Gastroesophageal sphincter (tissue), 4 donors: Measurements from ENCODE around the gene NHLRC2. TPM values are rescaled to one million over a fixed set of nuclear protein-coding genes. Genes with fewer than 3 reads are reported as not detected.

ENCODE experiments used
- ATAC-seq: fragments of 150-250 bp; one replicate; pipeline ENCODE4 v1.9.1; 2016; ENCODE audit warnings: mild to moderate bottlenecking, moderate library complexity
- H3K27ac ChIP-seq, 4 donors: fragments of 200-600 bp; sonication (generic) in 3 of 4; 1 replicate in 3 of 4; 2 replicates in 1 of 4; pipeline ENCODE4 v1.5.1; 2016 to 2019
- H3K27me3 ChIP-seq: fragments of 200-600 bp; sonication (generic); one replicate; pipeline ENCODE4 v1.5.1; 2019
- H3K36me3 ChIP-seq, 2 donors: fragments of 200-600 bp; sonication (generic); one replicate each; pipeline ENCODE4 v1.5.1; 2019; ENCODE audit warnings: control low read depth in 1 of 2
- H3K4me1 ChIP-seq, 3 donors: fragments of 200-600 bp; sonication (generic); 1 replicate in 2 of 3; 2 replicates in 1 of 3; pipeline ENCODE4 v1.5.1; 2016 to 2019; ENCODE audit warnings: control low read depth in 2 of 3
- H3K4me3 ChIP-seq, 2 donors: fragments of 200-600 bp; sonication (generic); one replicate each; pipeline ENCODE4 v1.5.1; 2019; ENCODE audit warnings: mild to moderate bottlenecking in 1 of 2, moderate library complexity in 1 of 2
- H3K9me3 ChIP-seq, 3 donors: fragments of 200-600 bp; sonication (generic); one replicate each; pipeline ENCODE4 v1.5.1; 2017 to 2019; ENCODE audit warnings: control low read depth in 2 of 3
- CTCF ChIP-seq, 4 experiments: fragments of 200-600 bp in 2 of 4; fragments of 450-650 bp in 2 of 4; sonication (generic) in 1 of 4; IDR thresholded peaks; one replicate each; pipeline ENCODE4 v1.5.1; 2017 to 2019; ENCODE audit warnings: antibody characterized with exemption in 4 of 4, mild to moderate bottlenecking in 2 of 4, moderate library complexity in 2 of 4
- EP300 ChIP-seq: sonication (generic); formaldehyde crosslinking; IDR thresholded peaks from one replicate; pipeline ENCODE4 v1.6.1; 2017; ENCODE audit warnings: antibody characterized with exemption, mild to moderate bottlenecking
- POLR2A ChIP-seq, 2 donors: fragments of 450-650 bp; IDR thresholded peaks; one replicate each; pipeline ENCODE4 v1.6.1; 2017; ENCODE audit warnings: antibody characterized with exemption in 2 of 2, mild to moderate bottlenecking in 2 of 2, moderate library complexity in 1 of 2
- POLR2AphosphoS5 ChIP-seq: sonication (generic); formaldehyde crosslinking; IDR thresholded peaks from one replicate; pipeline ENCODE4 v1.6.1; 2017; ENCODE audit warnings: antibody characterized with exemption
- WGBS, 2 donors: methylation state at CpG; one replicate each; pipeline ENCODE4 v1.1.5; 2018; ENCODE audit warnings: low coverage in 1 of 2; 5-methylcytosine and 5-hydroxymethylcytosine counted together
- small RNA-seq, 4 donors: library from RNA; depleted of rRNA; stranded (forward); fragments of <200 nt; gene quantifications; one replicate each; pipeline ENCODE3, GENCODE V24; 2016
- total RNA-seq, 4 donors: library from RNA; depleted of rRNA; stranded (reverse); fragments of >200 nt; gene quantifications; one replicate each; pipeline ENCODE4 v1.1.0, GENCODE V29; 2016

NHLRC2 gene
- total RNA-seq, 4 donors from 2014 or later, result 41.2 to 80.9 (median 62.1) TPM

- Histone ChIP-seq H3K4me1 (peaks cover 0 to 27% (median 16%) of the 10 kb centered on the region in 3 donors), H3K27ac (no peak overlapping the region), H3K9me3 (no peaks in the 10 kb centered on the region), H3K36me3 (no peaks in the 10 kb centered on the region), H3K27me3 (no peaks in the 10 kb centered on the region), H3K4me3 (no peak overlapping the region)
- ATAC-seq, result no peak
- 72 to 78% methylated on average over 3 to 9 of the region's 11 CpGs for WGBS, 2 donors
- TF ChIP-seq POLR2A (IDR thresholded peaks at IDR 0.05) (no peak), POLR2AphosphoS5 (no peak), CTCF (IDR thresholded peaks at IDR 0.05) (no peak), EP300 (no peak)
These were observed 106.2 kb downstream of the NHLRC2 start for GRCh38 chr10:113960617-113961181.

GRCh38 chr10:113961182-113962031, 106.9 kb downstream of the NHLRC2 start:
- Histone ChIP-seq H3K36me3 (no peaks in the 10 kb centered on the region), H3K27ac (no peak overlapping the region), H3K4me1 (peaks cover 0 to 27% (median 16%) of the 10 kb centered on the region in 3 donors), H3K9me3 (no peaks in the 10 kb centered on the region), H3K4me3 (no peak overlapping the region), H3K27me3 (no peaks in the 10 kb centered on the region)
- TF ChIP-seq POLR2AphosphoS5 (no peak), CTCF (IDR thresholded peaks at IDR 0.05) (no peak), POLR2A (IDR thresholded peaks at IDR 0.05) (no peak), EP300 (no peak)
- WGBS, 2 donors, result 83 to 91% methylated on average over 11 to 13 of the region's 14 CpGs
- peak; percentile 11 for ATAC-seq

GRCh38 chr10:113965077-113965476, 110.6 kb downstream of the NHLRC2 start:
- no peak for ATAC-seq
- Histone ChIP-seq H3K9me3 (no peaks in the 10 kb centered on the region), H3K4me3 (no peak overlapping the region), H3K4me1 (no peaks in the 10 kb centered on the region), H3K36me3 (no peaks in the 10 kb centered on the region), H3K27ac (no peak overlapping the region), H3K27me3 (no peaks in the 10 kb centered on the region)
- TF ChIP-seq CTCF (IDR thresholded peaks at IDR 0.05) (no peak), POLR2A (IDR thresholded peaks at IDR 0.05) (no peak), POLR2AphosphoS5 (no peak), EP300 (no peak)
- WGBS, 2 donors, result 66 to 74% methylated on average over 2 of the region's 2 CpGs

- H3K4me3 ChIP-seq, result no peak overlapping the region
- no peak for ATAC-seq
These were observed 111.2 kb downstream of the NHLRC2 start for GRCh38 chr10:113965683-113966082.

More at GRCh38 chr10:113965683-113966082, 111.2 kb downstream of the NHLRC2 start:
- WGBS, 2 donors, result 57 to 75% methylated on average over 5 of the region's 5 CpGs
- H3K27ac ChIP-seq, result no peak overlapping the region
- TF ChIP-seq POLR2AphosphoS5, result no peak
- no peak for TF ChIP-seq CTCF (IDR thresholded peaks at IDR 0.05)
- TF ChIP-seq POLR2A (IDR thresholded peaks at IDR 0.05), result no peak
- TF ChIP-seq EP300, result no peak
- H3K36me3 ChIP-seq, result no peaks in the 10 kb centered on the region
- H3K4me1 ChIP-seq, result no peaks in the 10 kb centered on the region
- H3K9me3 ChIP-seq, result no peaks in the 10 kb centered on the region
- no peaks in the 10 kb centered on the region for H3K27me3 ChIP-seq

Small RNAs within 50 kb of the gene (small RNA-seq; reads per million reads assigned to genes)
- gene RF00560, result 0 reads per million in 4 donors

Other genes starting within 250 kb of the NHLRC2 start
- under 1 TPM in 1 of 4 donors, not detected in 3; under 0.01 TPM for gene NRAP, start 190.6 kb upstream of the NHLRC2 start, total RNA-seq
- 10 to 100 TPM; 13.7 to 29.2 (median 20.1) TPM for gene CASP7, start 174.7 kb upstream of the NHLRC2 start, total RNA-seq
- gene PLEKHS1, start 103.0 kb upstream of the NHLRC2 start, total RNA-seq, result 1 to 10 TPM in 1 of 4 donors, under 1 TPM in 1, not detected in 2; 0.12 to 1.1 TPM
- 1 to 10 TPM; 4.2 to 9.8 (median 6.2) TPM for gene DCLRE1A, start 579 bp upstream of the NHLRC2 start, total RNA-seq
- gene ADRB1, start 189.2 kb downstream of the NHLRC2 start, total RNA-seq, result 1 to 10 TPM; 1.8 to 9.1 (median 6.8) TPM